SK-N-SH (cell line): ENCODE data around the gene MANBA. TPM values are rescaled to one million over a fixed set of nuclear protein-coding genes. Genes with fewer than 3 reads are reported as not detected.

ENCODE experiments used
- CTCF ChIA-PET: fragments of 300-600, 350-600 bp; formaldehyde crosslinking; extraction: SDS; loops from one replicate; lab custom pipeline; 2021; lab: Yijun Ruan, JAX
- POLR2A ChIA-PET: fragments of 350-600 bp; sonication (Branson Sonifier 250); formaldehyde crosslinking; extraction: SDS; loops from one replicate; lab custom pipeline; 2020; ENCODE audit warnings: antibody characterized with exemption, inconsistent platforms; lab: Yijun Ruan, JAX
- DNase-seq: peaks from one replicate; pipeline ENCODE4 v3.0.0; 2012
- H2AFZ ChIP-seq: fragments of 200-600 bp; sonication (generic); 2 replicates; pipeline ENCODE4 v1.8.1; 2016; ENCODE audit warnings: antibody characterized with exemption, mild to moderate bottlenecking, low read depth
- H3F3A ChIP-seq: fragments of 200-600 bp; sonication (generic); replicated peaks from 2 replicates; pipeline ENCODE3; 2016; ENCODE audit warnings: antibody characterized with exemption, mild to moderate bottlenecking; ENCODE audit not compliant: insufficient read depth
- H3K27ac ChIP-seq, 2 experiments: fragments of 200-500 bp in 1 of 2; fragments of 200-600 bp in 1 of 2; sonication (Bioruptor generic) in 1 of 2; sonication (generic), shearing (Covaris generic) in 1 of 2; 2 replicates each; pipeline versions ENCODE4 v1.5.1 to v1.6.1; 2014 to 2016; ENCODE audit warnings: low read depth in 2 of 2, inconsistent platforms in 1 of 2, low read length in 1 of 2, mild to moderate bottlenecking in 1 of 2, mixed read lengths in 1 of 2
- H3K27me3 ChIP-seq: fragments of 200-600 bp; sonication (generic), shearing (Covaris generic); 2 replicates; pipeline ENCODE4 v1.6.1; 2016; ENCODE audit warnings: mixed run types; ENCODE audit not compliant: insufficient read depth
- H3K36me3 ChIP-seq, 2 experiments: fragments of 200-500 bp in 1 of 2; fragments of 200-600 bp in 1 of 2; sonication (Bioruptor generic) in 1 of 2; sonication (generic) in 1 of 2; replicated peaks in 1 of 2; 2 replicates each; pipeline versions ENCODE3 to v1.5.1; 2014 to 2016; ENCODE audit warnings: low read length in 1 of 2, mild to moderate bottlenecking in 1 of 2; ENCODE audit not compliant: insufficient read depth in 2 of 2, control insufficient read depth in 1 of 2
- H3K4me1 ChIP-seq, 2 experiments: fragments of 200-500 bp in 1 of 2; fragments of 200-600 bp in 1 of 2; sonication (Bioruptor generic) in 1 of 2; sonication (generic), shearing (Covaris generic) in 1 of 2; 2 replicates each; pipeline versions ENCODE4 v1.5.1 to v1.6.1; 2014 to 2016; ENCODE audit warnings: low read depth in 1 of 2, low read length in 1 of 2, mixed run types in 1 of 2; ENCODE audit not compliant: insufficient read depth in 2 of 2, control insufficient read depth in 1 of 2
- H3K4me2 ChIP-seq: fragments of 200-600 bp; sonication (generic), shearing (Covaris generic); 2 replicates; pipeline ENCODE4 v1.6.1; 2017; ENCODE audit warnings: mixed run types
- H3K4me3 ChIP-seq, 2 experiments: fragments of 200-500 bp in 1 of 2; fragments of 200-600 bp in 1 of 2; sonication (Bioruptor generic) in 1 of 2; sonication (generic), shearing (Covaris generic) in 1 of 2; 2 replicates each; pipeline versions ENCODE4 v1.5.1 to v1.8.1; 2014 to 2016; ENCODE audit warnings: low read depth in 2 of 2, inconsistent platforms in 1 of 2, low read length in 1 of 2, mild to moderate bottlenecking in 1 of 2, mixed read lengths in 1 of 2, moderate library complexity in 1 of 2
- H3K79me2 ChIP-seq: fragments of 200-600 bp; sonication (generic); 2 replicates; pipeline ENCODE4 v1.8.1; 2017; ENCODE audit warnings: mild to moderate bottlenecking; ENCODE audit not compliant: insufficient read depth
- H3K9ac ChIP-seq: fragments of 200-600 bp; sonication (generic); 2 replicates; pipeline ENCODE4 v1.6.1; 2017; ENCODE audit warnings: mixed run types
- H3K9me2 ChIP-seq: fragments of 200-600 bp; sonication (generic); 2 replicates; pipeline ENCODE4 v1.6.1; 2017; ENCODE audit warnings: mixed run types
- H3K9me3 ChIP-seq: fragments of 200-600 bp; sonication (generic); 2 replicates; pipeline ENCODE4 v1.6.1; 2017; ENCODE audit warnings: mixed run types, mild to moderate bottlenecking, moderate library complexity
- H4K20me1 ChIP-seq: fragments of 200-600 bp; sonication (generic); 2 replicates; pipeline ENCODE4 v1.6.1; 2017; ENCODE audit warnings: mild to moderate bottlenecking, mixed run types; ENCODE audit not compliant: insufficient read depth
- CTCF ChIP-seq: fragments of 200-600 bp; sonication (generic); IDR thresholded peaks from 2 replicates; pipeline ENCODE4 v1.6.1; 2017; ENCODE audit warnings: antibody characterized with exemption, mild to moderate bottlenecking, moderate library complexity
- EP300 ChIP-seq, 2 experiments: IDR thresholded peaks; 2 replicates each; pipeline versions ENCODE4 v1.4.0 to v1.6.1; 2012; ENCODE audit warnings: borderline replicate concordance in 1 of 2, low read depth in 1 of 2, low read length in 1 of 2
- FOXJ3 ChIP-seq: sonication (generic); formaldehyde crosslinking; IDR thresholded peaks from 2 replicates; pipeline ENCODE4 v1.5.1; 2020; ENCODE audit warnings: mild to moderate bottlenecking, missing genetic modification reagents
- GABPA ChIP-seq: IDR thresholded peaks from 2 replicates; pipeline ENCODE4 v1.4.0; 2012; ENCODE audit warnings: low read depth, mild to moderate bottlenecking
- IRF3 ChIP-seq: fragments of 150-350 bp; IDR thresholded peaks from 2 replicates; pipeline ENCODE4 v1.6.1; 2016; ENCODE audit warnings: mild to moderate bottlenecking, low read depth, low read length
- MXI1 ChIP-seq: IDR thresholded peaks from 2 replicates; pipeline ENCODE4 v1.6.1; 2012; ENCODE audit warnings: mild to moderate bottlenecking, low read depth, low read length, improper control_type of control experiment
- NRF1 ChIP-seq: IDR thresholded peaks from 2 replicates; pipeline ENCODE4 v1.6.1; 2012; ENCODE audit warnings: low read depth, mild to moderate bottlenecking, low read length
- POLR2AphosphoS5 ChIP-seq: IDR thresholded peaks from 2 replicates; pipeline ENCODE4 v1.6.1; 2012; ENCODE audit warnings: low read depth, low read length
- RAD21 ChIP-seq: IDR thresholded peaks from 2 replicates; pipeline ENCODE4 v1.6.1; 2012; ENCODE audit warnings: mild to moderate bottlenecking, low read length
- SMC3 ChIP-seq: IDR thresholded peaks from 2 replicates; pipeline ENCODE4 v1.6.1; 2012; ENCODE audit warnings: low read depth, low read length, improper control_type of control experiment
- USF1 ChIP-seq: IDR thresholded peaks from 2 replicates; pipeline ENCODE4 v1.4.0; 2012; ENCODE audit warnings: low read depth, borderline replicate concordance
- WGBS: methylation state at CpG from one replicate; pipeline ENCODE4 v1.1.6; 2017; ENCODE audit warnings: low lambda C conversion rate; 5-methylcytosine and 5-hydroxymethylcytosine counted together
- polyA plus RNA-seq, 3 experiments: library from polyadenylated mRNA; depleted of rRNA; stranded (reverse); fragments of >200 nt; gene quantifications; 2 replicates each; pipeline ENCODE4 v1.2.3, GENCODE V29; 2012

MANBA gene
- polyA plus RNA-seq, 1 of the 3 experiments (the other 2 are of a cell fraction), result 13.4 TPM

- POLR2A ChIA-PET, result interaction anchor here (0.6 kb wide), 1 partner anchor 244 kb away, joined by 3 read pairs; the partner anchor contains the start of gene CISD2
- no peak for TF ChIP-seq EP300 (IDR thresholded peaks at IDR 0.05; ENCODE audit: borderline replicate concordance in 1 of 2, low read depth in 1 of 2, low read length in 1 of 2)
- TF ChIP-seq MXI1, result no peak
- TF ChIP-seq RAD21, result peak; percentile 62
- peak; percentile 45 for TF ChIP-seq SMC3
- no peaks in the 10 kb centered on the region for H3K79me2 ChIP-seq
- 87% methylated on average over 3 of the region's 3 CpGs for WGBS
- no peak overlapping the region for H3K4me3 ChIP-seq
- H3K27ac ChIP-seq, result no peak overlapping the region
- 0 out of 4 replicates have a peak, but pooled peaks cover 0 to 5% of the 10 kb centered on the region in 2 experiments for H3K4me1 ChIP-seq
- no peaks in the 10 kb centered on the region for H4K20me1 ChIP-seq
- H3K9me3 ChIP-seq, result no peaks in the 10 kb centered on the region
- DNase-seq, result peak; percentile 30
- no peaks in the 10 kb centered on the region for H3K27me3 ChIP-seq
- no peak overlapping the region for H3K9ac ChIP-seq
- CTCF ChIA-PET, result interaction anchor here (1.0 to 2.6 kb wide), 2 partner anchors 180 to 384 kb away, joined by 3 to 7 read pairs; no protein-coding TSS in a partner anchor
- H3F3A ChIP-seq, result peaks cover 18% of the 10 kb centered on the region
- H2AFZ ChIP-seq, result no peak overlapping the region
- no peaks in the 10 kb centered on the region for H3K9me2 ChIP-seq
- H3K36me3 ChIP-seq, result no peaks in the 10 kb centered on the region
- no peak overlapping the region for H3K4me2 ChIP-seq
Observed at GRCh38 chr4:102625232-102625930, 135.4 kb downstream of the MANBA start.

DNA sequence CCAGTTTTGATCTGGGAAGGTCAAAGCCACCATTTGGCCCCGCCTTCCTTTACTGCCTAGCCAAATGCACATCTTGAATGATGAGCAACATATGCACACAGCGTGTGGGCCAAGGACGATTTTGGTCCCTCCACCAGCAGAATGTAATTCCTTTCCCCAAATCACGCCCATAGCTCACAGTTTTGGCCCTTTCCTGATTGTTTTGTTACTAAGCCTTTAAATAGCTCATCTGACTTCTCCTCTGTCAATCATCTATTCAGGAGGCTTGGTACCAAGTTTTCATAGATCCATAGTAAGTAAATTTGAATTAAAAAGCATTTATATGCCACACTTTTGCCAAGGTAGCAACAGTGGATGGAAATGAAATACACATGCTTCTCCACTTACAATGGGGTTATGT lies 136.3 kb downstream of the MANBA start:
- Histone ChIP-seq H3K27ac (no peak overlapping the region), H3K4me1 (0 out of 4 replicates have a peak, but pooled peaks cover 0 to 5% of the 10 kb centered on the region in 2 experiments), H3K27me3 (no peaks in the 10 kb centered on the region), H3K9ac (no peak overlapping the region), H4K20me1 (no peaks in the 10 kb centered on the region), H3K4me2 (no peak overlapping the region), H2AFZ (no peak overlapping the region), H3F3A (peaks cover 18% of the 10 kb centered on the region), H3K9me2 (no peaks in the 10 kb centered on the region), H3K79me2 (no peaks in the 10 kb centered on the region), H3K4me3 (no peak overlapping the region), H3K9me3 (no peaks in the 10 kb centered on the region), H3K36me3 (no peaks in the 10 kb centered on the region)
- ChIA-PET CTCF (interaction anchor here (1.1 to 2.6 kb wide), 4 partner anchors 381 to 385 kb away, joined by 3 to 7 read pairs (median 4); no protein-coding TSS in a partner anchor), POLR2A (no interaction called here)
- 95% methylated on average over 4 of the region's 4 CpGs for WGBS
- no peak for TF ChIP-seq GABPA
- no peak for TF ChIP-seq POLR2AphosphoS5
- TF ChIP-seq NRF1, result no peak
- no peak for TF ChIP-seq CTCF
- TF ChIP-seq SMC3, result no peak
- no peak for TF ChIP-seq IRF3
- no peak for TF ChIP-seq USF1
- no peak for TF ChIP-seq MXI1
- TF ChIP-seq EP300 (IDR thresholded peaks at IDR 0.05; ENCODE audit: borderline replicate concordance in 1 of 2, low read depth in 1 of 2, low read length in 1 of 2), result no peak
- no peak for TF ChIP-seq FOXJ3 (CRISPR knock-in tag)
- no peak for TF ChIP-seq RAD21
- DNase-seq, result no peak
